Measurements from ENCODE around the gene AKAP9. TPM values are rescaled to one million over a fixed set of nuclear protein-coding genes. Genes with fewer than 3 reads are reported as not detected.

The AKAP9 gene
- total and polyA plus RNA-seq, 4 donors, result 13.8 to 81.2 (median 38.6) TPM

Other genes starting within 250 kb of the AKAP9 start
- gene MTERF1, start 60.2 kb upstream of the AKAP9 start, total RNA-seq, result 10 to 100 TPM; 10.9 to 17.1 TPM
- 10 to 100 TPM in 1 of 2 donors, 1 to 10 TPM in 1; 8.4 to 10.3 TPM for gene MTERF1, start 60.2 kb upstream of the AKAP9 start, polyA plus RNA-seq
- 10 to 100 TPM; 30.7 to 38.4 TPM for gene CYP51A1, start 193.6 kb downstream of the AKAP9 start, total RNA-seq
- 10 to 100 TPM in 1 of 2 donors, 1 to 10 TPM in 1; 9.4 to 15.1 TPM for gene CYP51A1, start 193.6 kb downstream of the AKAP9 start, polyA plus RNA-seq
- gene LRRD1, start 238.3 kb downstream of the AKAP9 start, total RNA-seq, result under 1 TPM in 1 of 2 donors, not detected in 1; 0.51 TPM
- gene LRRD1, start 238.3 kb downstream of the AKAP9 start, polyA plus RNA-seq, result not detected